ENCODE results near the gene TOP1. TPM values are rescaled to one million over a fixed set of nuclear protein-coding genes. Genes with fewer than 3 reads are reported as not detected.

The TOP1 gene
- total RNA-seq, 1 experiment from 2014 or later = 81.8 TPM

DNA sequence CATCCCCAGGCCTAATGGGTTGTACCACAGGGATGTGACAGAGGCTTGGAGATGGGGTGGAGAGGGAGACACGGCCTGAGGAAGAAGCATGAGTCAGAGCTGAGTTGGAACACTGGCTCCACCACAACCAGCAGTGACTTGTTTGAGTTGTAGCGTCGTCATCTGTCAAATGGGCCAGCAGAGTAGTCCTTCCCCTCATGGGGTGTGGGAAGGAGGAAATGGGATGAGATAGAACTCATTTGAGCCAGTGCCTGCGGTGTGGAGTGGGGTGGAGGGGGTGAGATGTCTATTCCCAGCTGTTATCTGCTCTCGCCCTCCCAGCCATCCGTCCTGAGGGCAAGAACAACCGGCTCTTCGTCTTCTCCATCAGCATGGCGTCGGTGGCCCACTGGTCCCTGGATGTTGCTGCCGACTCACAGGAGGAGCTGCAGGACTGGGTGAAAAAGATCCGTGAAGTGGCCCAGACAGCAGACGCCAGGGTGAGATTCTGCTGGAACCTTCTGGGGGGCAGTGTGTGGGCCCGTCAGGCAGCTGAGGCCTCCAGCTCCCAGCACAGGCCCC is 141.2 kb downstream of the TOP1 start:
- Mint-ChIP-seq H3K27ac (no peak overlapping the region), H3K4me1 (no peaks in the 10 kb centered on the region), H3K36me3 (peaks cover 82% of the 10 kb centered on the region), H3K27me3 (ENCODE audit: low read depth) (no peaks in the 10 kb centered on the region), H3K4me3 (no peak overlapping the region), H3K9me3 (no peaks in the 10 kb centered on the region)
- ATAC-seq (no peak), DNase-seq (ENCODE audit: low spot score) (peak; percentile 6)
- TF ChIP-seq FOXJ3 (CRISPR knock-in tag; IDR thresholded peaks at IDR 0.05; ENCODE audit: borderline replicate concordance) = no peak
- no peak for TF ChIP-seq ZNF416 (CRISPR knock-in tag; IDR thresholded peaks at IDR 0.05)
- TF ChIP-seq, protein P1, sequence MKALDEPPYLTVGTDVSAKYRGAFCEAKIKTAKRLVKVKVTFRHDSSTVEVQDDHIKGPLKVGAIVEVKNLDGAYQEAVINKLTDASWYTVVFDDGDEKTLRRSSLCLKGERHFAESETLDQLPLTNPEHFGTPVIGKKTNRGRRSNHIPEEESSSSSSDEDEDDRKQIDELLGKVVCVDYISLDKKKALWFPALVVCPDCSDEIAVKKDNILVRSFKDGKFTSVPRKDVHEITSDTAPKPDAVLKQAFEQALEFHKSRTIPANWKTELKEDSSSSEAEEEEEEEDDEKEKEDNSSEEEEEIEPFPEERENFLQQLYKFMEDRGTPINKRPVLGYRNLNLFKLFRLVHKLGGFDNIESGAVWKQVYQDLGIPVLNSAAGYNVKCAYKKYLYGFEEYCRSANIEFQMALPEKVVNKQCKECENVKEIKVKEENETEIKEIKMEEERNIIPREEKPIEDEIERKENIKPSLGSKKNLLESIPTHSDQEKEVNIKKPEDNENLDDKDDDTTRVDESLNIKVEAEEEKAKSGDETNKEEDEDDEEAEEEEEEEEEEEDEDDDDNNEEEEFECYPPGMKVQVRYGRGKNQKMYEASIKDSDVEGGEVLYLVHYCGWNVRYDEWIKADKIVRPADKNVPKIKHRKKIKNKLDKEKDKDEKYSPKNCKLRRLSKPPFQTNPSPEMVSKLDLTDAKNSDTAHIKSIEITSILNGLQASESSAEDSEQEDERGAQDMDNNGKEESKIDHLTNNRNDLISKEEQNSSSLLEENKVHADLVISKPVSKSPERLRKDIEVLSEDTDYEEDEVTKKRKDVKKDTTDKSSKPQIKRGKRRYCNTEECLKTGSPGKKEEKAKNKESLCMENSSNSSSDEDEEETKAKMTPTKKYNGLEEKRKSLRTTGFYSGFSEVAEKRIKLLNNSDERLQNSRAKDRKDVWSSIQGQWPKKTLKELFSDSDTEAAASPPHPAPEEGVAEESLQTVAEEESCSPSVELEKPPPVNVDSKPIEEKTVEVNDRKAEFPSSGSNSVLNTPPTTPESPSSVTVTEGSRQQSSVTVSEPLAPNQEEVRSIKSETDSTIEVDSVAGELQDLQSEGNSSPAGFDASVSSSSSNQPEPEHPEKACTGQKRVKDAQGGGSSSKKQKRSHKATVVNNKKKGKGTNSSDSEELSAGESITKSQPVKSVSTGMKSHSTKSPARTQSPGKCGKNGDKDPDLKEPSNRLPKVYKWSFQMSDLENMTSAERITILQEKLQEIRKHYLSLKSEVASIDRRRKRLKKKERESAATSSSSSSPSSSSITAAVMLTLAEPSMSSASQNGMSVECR (CRISPR knock-in tag; IDR thresholded peaks at IDR 0.05; ENCODE audit: borderline replicate concordance) = no peak
- TF ChIP-seq, protein P2, sequence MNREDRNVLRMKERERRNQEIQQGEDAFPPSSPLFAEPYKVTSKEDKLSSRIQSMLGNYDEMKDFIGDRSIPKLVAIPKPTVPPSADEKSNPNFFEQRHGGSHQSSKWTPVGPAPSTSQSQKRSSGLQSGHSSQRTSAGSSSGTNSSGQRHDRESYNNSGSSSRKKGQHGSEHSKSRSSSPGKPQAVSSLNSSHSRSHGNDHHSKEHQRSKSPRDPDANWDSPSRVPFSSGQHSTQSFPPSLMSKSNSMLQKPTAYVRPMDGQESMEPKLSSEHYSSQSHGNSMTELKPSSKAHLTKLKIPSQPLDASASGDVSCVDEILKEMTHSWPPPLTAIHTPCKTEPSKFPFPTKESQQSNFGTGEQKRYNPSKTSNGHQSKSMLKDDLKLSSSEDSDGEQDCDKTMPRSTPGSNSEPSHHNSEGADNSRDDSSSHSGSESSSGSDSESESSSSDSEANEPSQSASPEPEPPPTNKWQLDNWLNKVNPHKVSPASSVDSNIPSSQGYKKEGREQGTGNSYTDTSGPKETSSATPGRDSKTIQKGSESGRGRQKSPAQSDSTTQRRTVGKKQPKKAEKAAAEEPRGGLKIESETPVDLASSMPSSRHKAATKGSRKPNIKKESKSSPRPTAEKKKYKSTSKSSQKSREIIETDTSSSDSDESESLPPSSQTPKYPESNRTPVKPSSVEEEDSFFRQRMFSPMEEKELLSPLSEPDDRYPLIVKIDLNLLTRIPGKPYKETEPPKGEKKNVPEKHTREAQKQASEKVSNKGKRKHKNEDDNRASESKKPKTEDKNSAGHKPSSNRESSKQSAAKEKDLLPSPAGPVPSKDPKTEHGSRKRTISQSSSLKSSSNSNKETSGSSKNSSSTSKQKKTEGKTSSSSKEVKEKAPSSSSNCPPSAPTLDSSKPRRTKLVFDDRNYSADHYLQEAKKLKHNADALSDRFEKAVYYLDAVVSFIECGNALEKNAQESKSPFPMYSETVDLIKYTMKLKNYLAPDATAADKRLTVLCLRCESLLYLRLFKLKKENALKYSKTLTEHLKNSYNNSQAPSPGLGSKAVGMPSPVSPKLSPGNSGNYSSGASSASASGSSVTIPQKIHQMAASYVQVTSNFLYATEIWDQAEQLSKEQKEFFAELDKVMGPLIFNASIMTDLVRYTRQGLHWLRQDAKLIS (CRISPR knock-in tag; IDR thresholded peaks at IDR 0.05; ENCODE audit: borderline replicate concordance) = no peak
- TF ChIP-seq, protein P3, sequence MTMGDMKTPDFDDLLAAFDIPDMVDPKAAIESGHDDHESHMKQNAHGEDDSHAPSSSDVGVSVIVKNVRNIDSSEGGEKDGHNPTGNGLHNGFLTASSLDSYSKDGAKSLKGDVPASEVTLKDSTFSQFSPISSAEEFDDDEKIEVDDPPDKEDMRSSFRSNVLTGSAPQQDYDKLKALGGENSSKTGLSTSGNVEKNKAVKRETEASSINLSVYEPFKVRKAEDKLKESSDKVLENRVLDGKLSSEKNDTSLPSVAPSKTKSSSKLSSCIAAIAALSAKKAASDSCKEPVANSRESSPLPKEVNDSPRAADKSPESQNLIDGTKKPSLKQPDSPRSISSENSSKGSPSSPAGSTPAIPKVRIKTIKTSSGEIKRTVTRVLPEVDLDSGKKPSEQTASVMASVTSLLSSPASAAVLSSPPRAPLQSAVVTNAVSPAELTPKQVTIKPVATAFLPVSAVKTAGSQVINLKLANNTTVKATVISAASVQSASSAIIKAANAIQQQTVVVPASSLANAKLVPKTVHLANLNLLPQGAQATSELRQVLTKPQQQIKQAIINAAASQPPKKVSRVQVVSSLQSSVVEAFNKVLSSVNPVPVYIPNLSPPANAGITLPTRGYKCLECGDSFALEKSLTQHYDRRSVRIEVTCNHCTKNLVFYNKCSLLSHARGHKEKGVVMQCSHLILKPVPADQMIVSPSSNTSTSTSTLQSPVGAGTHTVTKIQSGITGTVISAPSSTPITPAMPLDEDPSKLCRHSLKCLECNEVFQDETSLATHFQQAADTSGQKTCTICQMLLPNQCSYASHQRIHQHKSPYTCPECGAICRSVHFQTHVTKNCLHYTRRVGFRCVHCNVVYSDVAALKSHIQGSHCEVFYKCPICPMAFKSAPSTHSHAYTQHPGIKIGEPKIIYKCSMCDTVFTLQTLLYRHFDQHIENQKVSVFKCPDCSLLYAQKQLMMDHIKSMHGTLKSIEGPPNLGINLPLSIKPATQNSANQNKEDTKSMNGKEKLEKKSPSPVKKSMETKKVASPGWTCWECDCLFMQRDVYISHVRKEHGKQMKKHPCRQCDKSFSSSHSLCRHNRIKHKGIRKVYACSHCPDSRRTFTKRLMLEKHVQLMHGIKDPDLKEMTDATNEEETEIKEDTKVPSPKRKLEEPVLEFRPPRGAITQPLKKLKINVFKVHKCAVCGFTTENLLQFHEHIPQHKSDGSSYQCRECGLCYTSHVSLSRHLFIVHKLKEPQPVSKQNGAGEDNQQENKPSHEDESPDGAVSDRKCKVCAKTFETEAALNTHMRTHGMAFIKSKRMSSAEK (CRISPR knock-in tag; IDR thresholded peaks at IDR 0.05; ENCODE audit: borderline replicate concordance) = no peak
- ChIA-PET POLR2A (interaction anchor here (0.6 kb wide), 1 partner anchor 301 kb away, joined by 3 read pairs; no protein-coding TSS in a partner anchor), CTCF (interaction anchor here (1.2 to 4.3 kb wide), 2 partner anchors 80 to 170 kb away, joined by 4 to 126 read pairs; partner anchors contain the start of gene LPIN3)

DNA sequence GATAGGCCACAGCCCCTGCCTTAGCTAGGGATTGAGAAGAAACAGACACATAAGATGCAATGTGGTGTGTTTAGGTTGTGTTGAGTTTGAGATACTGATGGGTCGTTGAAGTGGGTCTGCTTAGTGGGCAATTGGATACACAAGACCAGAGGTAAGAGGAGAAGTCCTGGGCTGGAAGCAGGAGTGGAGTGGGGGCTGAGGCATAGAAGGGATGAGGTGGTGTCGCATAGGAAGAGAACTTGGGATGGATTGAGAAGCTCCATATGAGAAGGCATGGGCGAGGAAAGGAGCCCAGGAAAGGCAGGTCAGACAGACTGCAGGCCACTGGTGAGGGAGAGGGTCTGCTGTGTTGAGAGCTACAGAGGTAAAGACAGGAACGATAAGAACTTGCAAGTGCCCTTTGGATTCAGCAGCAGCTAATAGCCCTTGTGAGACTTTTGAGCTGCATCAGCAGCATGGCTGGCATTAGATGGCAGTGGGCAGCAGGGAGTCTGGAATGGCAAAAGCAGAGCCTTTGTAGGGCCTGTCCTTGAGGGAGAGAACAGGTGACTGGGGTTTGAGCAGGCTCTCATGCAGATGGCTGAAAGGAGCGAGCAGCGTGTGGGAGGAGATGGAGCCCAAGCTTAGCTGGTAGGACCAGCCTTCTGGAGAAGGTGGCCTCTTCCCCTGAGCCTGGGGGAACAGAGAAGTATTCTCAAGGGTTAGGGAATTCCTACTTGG is 141.9 kb downstream of the TOP1 start:
- POLR2A ChIA-PET = interaction anchor here (0.6 kb wide), 1 partner anchor 301 kb away, joined by 3 read pairs; no protein-coding TSS in a partner anchor
- Mint-ChIP-seq H3K36me3 (peaks cover 78% of the 10 kb centered on the region), H3K4me3 (no peak overlapping the region)
- TF ChIP-seq, protein P4, sequence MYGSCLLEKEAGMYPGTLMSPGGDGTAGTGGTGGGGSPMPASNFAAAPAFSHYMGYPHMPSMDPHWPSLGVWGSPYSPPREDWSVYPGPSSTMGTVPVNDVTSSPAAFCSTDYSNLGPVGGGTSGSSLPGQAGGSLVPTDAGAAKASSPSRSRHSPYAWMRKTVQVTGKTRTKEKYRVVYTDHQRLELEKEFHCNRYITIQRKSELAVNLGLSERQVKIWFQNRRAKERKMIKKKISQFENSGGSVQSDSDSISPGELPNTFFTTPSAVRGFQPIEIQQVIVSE (CRISPR knock-in tag; IDR thresholded peaks at IDR 0.05; ENCODE audit: borderline replicate concordance) = no peak
- TF ChIP-seq CREB1 (CRISPR knock-in tag; IDR thresholded peaks at IDR 0.05) = no peak
- TF ChIP-seq NFATC4 (CRISPR knock-in tag; IDR thresholded peaks at IDR 0.05) = no peak
- TF ChIP-seq, protein P5, sequence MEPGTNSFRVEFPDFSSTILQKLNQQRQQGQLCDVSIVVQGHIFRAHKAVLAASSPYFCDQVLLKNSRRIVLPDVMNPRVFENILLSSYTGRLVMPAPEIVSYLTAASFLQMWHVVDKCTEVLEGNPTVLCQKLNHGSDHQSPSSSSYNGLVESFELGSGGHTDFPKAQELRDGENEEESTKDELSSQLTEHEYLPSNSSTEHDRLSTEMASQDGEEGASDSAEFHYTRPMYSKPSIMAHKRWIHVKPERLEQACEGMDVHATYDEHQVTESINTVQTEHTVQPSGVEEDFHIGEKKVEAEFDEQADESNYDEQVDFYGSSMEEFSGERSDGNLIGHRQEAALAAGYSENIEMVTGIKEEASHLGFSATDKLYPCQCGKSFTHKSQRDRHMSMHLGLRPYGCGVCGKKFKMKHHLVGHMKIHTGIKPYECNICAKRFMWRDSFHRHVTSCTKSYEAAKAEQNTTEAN (CRISPR knock-in tag; IDR thresholded peaks at IDR 0.05) = no peak
- no peak for TF ChIP-seq KAT7 (CRISPR knock-in tag; IDR thresholded peaks at IDR 0.05; ENCODE audit: borderline replicate concordance)
- TF ChIP-seq, protein P6, sequence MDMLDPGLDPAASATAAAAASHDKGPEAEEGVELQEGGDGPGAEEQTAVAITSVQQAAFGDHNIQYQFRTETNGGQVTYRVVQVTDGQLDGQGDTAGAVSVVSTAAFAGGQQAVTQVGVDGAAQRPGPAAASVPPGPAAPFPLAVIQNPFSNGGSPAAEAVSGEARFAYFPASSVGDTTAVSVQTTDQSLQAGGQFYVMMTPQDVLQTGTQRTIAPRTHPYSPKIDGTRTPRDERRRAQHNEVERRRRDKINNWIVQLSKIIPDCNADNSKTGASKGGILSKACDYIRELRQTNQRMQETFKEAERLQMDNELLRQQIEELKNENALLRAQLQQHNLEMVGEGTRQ (CRISPR knock-in tag; IDR thresholded peaks at IDR 0.05) = no peak

More for the DNA sequence above, 141.9 kb downstream of the TOP1 start:
- Mint-ChIP-seq H3K9me3 (no peaks in the 10 kb centered on the region), H3K27me3 (ENCODE audit: low read depth) (no peaks in the 10 kb centered on the region), H3K4me1 (no peaks in the 10 kb centered on the region), H3K27ac (no peak overlapping the region)
- ATAC-seq (no peak), DNase-seq (ENCODE audit: low spot score) (peak; percentile 1)
- CTCF ChIA-PET = interaction anchor here (0.7 to 4.3 kb wide), 5 partner anchors 35 to 170 kb away, joined by 3 to 126 read pairs (median 4); partner anchors contain the start of gene LPIN3

All from WTC11 (cell line).